HG02610 (cell line): ENCODE results near the gene SLC22A12.
"Not testable (repeated sequence)": the region's sequence is repeated elsewhere in the genome, so short reads cannot be mapped to it uniquely, and the experiment has no call there.

ENCODE experiments used
- ATAC-seq: cut with Tn5 transposase; IDR thresholded peaks from one replicate; pipeline ENCODE4 v1.9.1; 2021; ENCODE audit warnings: mild to moderate bottlenecking, moderate library complexity; ENCODE audit not compliant: unreplicated experiment

The SLC22A12 gene

GRCh38 chr11:64583296-64584262 is 7.4 kb upstream of the SLC22A12 start:
- ATAC-seq, result no peak

GRCh38 chr11:64585150-64585549 is 5.9 kb upstream of the SLC22A12 start:
- no peak for ATAC-seq

GRCh38 chr11:64586366-64586765 is 4.7 kb upstream of the SLC22A12 start:
- ATAC-seq, result no peak

- ATAC-seq, result no peak
Observed at GRCh38 chr11:64588701-64589100, 2.3 kb upstream of the SLC22A12 start.

- no peak for ATAC-seq
Observed at GRCh38 chr11:64591257-64592233, 525 bp downstream of the SLC22A12 start.

- ATAC-seq, result no peak
Observed at GRCh38 chr11:64592234-64592615, 1.2 kb downstream of the SLC22A12 start.

- no peak for ATAC-seq
Observed at GRCh38 chr11:64592656-64593055, 1.6 kb downstream of the SLC22A12 start.

- ATAC-seq, result no peak
Observed at GRCh38 chr11:64593156-64594105, 2.4 kb downstream of the SLC22A12 start.

GRCh38 chr11:64594159-64594939 is 3.3 kb downstream of the SLC22A12 start:
- ATAC-seq, result no peak

GRCh38 chr11:64595922-64596321 is 4.9 kb downstream of the SLC22A12 start:
- ATAC-seq, result not testable (repeated sequence)

GRCh38 chr11:64597671-64598101 is 6.7 kb downstream of the SLC22A12 start:
- ATAC-seq, result no peak

- no peak for ATAC-seq
Observed at GRCh38 chr11:64598106-64598796, 7.2 kb downstream of the SLC22A12 start.

- ATAC-seq, result no peak
Observed at GRCh38 chr11:64598797-64599697, 8.0 kb downstream of the SLC22A12 start.

- ATAC-seq, result no peak
Observed at GRCh38 chr11:64599698-64600211, 8.7 kb downstream of the SLC22A12 start.

- ATAC-seq, result no peak
Observed at GRCh38 chr11:64600281-64600992, 9.4 kb downstream of the SLC22A12 start.

GRCh38 chr11:64601605-64602465 is 10.8 kb downstream of the SLC22A12 start:
- ATAC-seq, result no peak
